Measurements from ENCODE around the gene CHRM5.

CHRM5 gene, protein sequence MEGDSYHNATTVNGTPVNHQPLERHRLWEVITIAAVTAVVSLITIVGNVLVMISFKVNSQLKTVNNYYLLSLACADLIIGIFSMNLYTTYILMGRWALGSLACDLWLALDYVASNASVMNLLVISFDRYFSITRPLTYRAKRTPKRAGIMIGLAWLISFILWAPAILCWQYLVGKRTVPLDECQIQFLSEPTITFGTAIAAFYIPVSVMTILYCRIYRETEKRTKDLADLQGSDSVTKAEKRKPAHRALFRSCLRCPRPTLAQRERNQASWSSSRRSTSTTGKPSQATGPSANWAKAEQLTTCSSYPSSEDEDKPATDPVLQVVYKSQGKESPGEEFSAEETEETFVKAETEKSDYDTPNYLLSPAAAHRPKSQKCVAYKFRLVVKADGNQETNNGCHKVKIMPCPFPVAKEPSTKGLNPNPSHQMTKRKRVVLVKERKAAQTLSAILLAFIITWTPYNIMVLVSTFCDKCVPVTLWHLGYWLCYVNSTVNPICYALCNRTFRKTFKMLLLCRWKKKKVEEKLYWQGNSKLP

GRCh38 chr15:33968224-33968623, at the start of gene CHRM5:
CHRM5 (plus strand) TSS chr15:33968497; CDS start chr15:34062718, 94,221 bp downstream.
- no peak for DNase-seq (ENCODE audit: low read depth in 4 of 4, low spot score in 1 of 4)

- no peak for DNase-seq (ENCODE audit: low read depth in 4 of 4, low spot score in 1 of 4)
Observed at GRCh38 chr15:33923446-33923845, 44.9 kb upstream of the CHRM5 start.

- DNase-seq (ENCODE audit: low read depth in 4 of 4, low spot score in 1 of 4), result no peak
Observed at GRCh38 chr15:33926260-33926659, 42.0 kb upstream of the CHRM5 start.

DNA sequence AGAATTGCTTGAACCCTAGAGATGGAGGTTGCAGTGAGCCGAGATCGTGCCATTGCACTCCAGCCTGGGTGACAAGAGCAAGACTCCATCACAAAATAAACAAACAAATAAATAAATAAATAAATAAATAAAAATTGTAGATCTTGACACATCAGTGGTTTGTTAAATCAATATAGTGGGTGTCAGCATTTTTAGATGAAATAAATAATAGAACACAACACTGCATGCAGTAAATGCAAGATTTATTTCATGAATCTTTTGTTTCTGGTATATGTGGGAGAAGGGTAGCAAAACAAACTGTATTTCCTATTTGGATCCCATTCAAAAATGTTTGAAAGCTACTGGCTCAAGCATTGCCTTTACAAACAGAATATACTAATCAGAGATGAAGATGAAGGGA, 35.6 kb upstream of the CHRM5 start:
- DNase-seq (ENCODE audit: low read depth in 4 of 4, low spot score in 1 of 4), result no peak

DNA sequence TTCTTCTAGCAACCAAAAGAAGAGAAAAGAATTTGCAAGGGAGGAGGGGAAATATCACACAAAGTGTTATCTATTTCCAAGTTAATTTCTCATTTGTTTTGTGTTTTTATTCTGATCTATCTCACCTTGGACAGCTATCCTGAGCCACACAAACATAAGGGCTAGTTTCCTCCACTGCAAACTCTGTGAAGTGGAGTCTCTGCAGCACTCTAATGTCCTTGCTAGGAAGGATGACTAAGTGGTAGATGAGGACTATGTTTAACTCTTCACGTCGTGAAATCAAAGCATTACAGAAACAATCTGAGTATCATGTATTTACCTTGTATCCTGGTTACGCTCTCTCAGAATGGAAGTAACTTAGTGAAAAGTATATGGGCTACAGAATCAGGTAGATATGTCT, 33.9 kb upstream of the CHRM5 start:
- DNase-seq (ENCODE audit: low read depth in 4 of 4, low spot score in 1 of 4), result no peak

- no peak for DNase-seq (ENCODE audit: low read depth in 4 of 4, low spot score in 1 of 4)
Observed at GRCh38 chr15:33934921-33935320, 33.4 kb upstream of the CHRM5 start.

DNA sequence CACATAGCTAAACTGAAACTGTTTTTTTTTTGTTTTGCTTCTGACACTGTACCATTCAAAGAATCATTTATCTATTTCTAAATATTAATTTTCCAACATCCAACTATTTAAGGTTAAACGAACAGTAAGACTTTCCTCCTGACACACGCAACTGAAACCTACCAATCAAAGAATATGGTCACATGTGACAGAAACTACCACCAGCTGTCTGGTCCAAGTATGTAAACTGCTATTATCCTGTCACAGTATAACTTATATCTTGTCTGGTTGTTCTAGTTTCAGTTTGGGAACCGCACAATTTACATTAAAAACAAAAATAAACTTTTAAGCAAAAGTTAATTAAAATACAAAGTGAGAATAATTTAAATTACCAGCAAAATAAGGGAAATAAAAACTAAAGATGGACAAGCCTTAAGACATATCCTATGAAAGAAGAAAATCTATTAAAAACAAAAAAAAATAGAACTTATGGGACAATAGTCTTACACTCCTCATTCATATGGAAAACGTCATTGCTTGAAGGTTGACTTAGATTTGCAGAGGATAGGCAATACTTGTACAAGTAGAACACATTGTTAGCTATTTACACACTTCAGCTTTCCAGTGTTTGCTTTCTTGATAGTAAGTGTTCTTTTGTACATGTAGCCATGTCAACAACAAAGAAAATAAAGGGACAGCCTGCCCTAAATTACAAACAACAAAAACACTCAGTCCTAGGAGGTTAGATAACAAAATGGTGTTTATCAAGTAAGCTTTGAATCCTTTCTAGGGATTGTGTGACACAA, 26.8 kb upstream of the CHRM5 start:
- no peak for DNase-seq (ENCODE audit: low read depth in 4 of 4, low spot score in 1 of 4)

- DNase-seq (ENCODE audit: low read depth in 4 of 4, low spot score in 1 of 4), result no peak
Observed at GRCh38 chr15:33946152-33946551, 22.1 kb upstream of the CHRM5 start.

DNA sequence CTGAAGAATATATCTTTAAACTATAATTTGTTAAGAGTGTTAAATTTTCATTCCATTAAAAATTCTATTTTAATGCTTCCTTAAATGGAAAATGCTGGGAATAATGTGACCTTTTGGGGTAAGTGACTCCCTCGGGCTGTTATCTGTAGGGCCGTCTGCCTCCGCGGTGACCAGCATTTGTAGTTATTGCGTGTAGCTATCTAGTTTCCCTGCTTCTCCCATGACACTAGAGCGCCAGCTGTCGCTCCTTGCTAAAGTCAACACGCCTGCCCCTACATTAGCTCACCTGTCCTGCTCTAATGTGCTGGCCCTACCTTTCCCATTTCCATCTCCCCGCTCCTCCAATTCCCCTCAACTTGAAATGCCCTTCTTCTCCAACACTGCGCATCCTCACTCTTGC, 12.4 kb upstream of the CHRM5 start:
- DNase-seq (ENCODE audit: low read depth in 4 of 4, low spot score in 1 of 4), result no peak

GRCh38 chr15:33956397-33956796, 11.9 kb upstream of the CHRM5 start:
- no peak for DNase-seq (ENCODE audit: low read depth in 4 of 4, low spot score in 1 of 4)

- no peak for DNase-seq (ENCODE audit: low read depth in 4 of 4, low spot score in 1 of 4)
Observed at GRCh38 chr15:33959844-33960548, 8.3 kb upstream of the CHRM5 start.

- DNase-seq (ENCODE audit: low read depth in 4 of 4, low spot score in 1 of 4), result no peak
Observed at GRCh38 chr15:33960549-33960935, 7.8 kb upstream of the CHRM5 start.

GRCh38 chr15:33963831-33964664, 4.2 kb upstream of the CHRM5 start:
- DNase-seq (ENCODE audit: low read depth in 4 of 4, low spot score in 1 of 4), result no peak

DNA sequence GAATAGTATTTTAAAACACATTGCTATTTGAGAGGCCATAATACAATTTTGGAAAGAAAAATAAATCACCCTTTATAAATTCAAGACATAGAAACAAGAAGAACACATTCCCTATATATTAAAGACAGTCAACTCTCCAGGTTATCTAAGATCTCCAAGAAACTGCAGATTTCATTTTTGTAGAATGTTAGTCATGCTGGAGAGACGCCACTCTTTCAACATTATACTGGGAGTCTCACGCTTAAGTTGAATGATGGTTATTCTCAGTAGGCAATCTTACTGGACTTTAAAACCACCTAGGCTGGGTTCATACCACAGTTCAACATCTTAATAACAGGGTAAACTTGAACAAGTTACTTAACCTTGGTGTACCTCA, 3.6 kb upstream of the CHRM5 start:
- no peak for DNase-seq (ENCODE audit: low read depth in 4 of 4, low spot score in 1 of 4)

GRCh38 chr15:33968821-33969220, 524 bp downstream of the CHRM5 start:
- no peak for DNase-seq (ENCODE audit: low read depth in 4 of 4, low spot score in 1 of 4)

GRCh38 chr15:33971811-33972210, 3.5 kb downstream of the CHRM5 start:
- DNase-seq (ENCODE audit: low read depth in 4 of 4, low spot score in 1 of 4), result no peak

- DNase-seq (ENCODE audit: low read depth in 4 of 4, low spot score in 1 of 4), result no peak
Observed at GRCh38 chr15:33975022-33975565, 6.8 kb downstream of the CHRM5 start.

GRCh38 chr15:33980159-33980558, 11.9 kb downstream of the CHRM5 start:
- no peak for DNase-seq (ENCODE audit: low read depth in 4 of 4, low spot score in 1 of 4)

DNA sequence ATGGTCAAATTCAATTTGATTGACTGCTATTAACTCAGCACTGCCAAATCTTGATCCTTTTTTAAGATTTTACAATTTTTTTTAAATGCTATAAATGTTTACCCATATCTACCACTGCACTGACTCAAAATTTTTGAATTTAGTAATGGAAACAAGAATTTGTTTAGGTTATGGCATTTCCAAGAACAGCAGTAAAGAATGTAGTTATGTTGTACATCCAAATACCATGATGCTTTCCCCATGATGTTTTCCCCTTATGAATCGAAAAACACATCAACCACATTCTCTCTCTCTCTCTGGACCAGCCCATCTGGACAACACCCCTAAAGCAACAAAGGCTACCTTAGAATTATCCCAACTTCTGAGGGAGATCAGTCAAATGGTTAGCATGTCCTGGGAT, 14.2 kb downstream of the CHRM5 start:
- DNase-seq (ENCODE audit: low read depth in 4 of 4, low spot score in 1 of 4), result no peak

- no peak for DNase-seq (ENCODE audit: low read depth in 4 of 4, low spot score in 1 of 4)
Observed at GRCh38 chr15:33985287-33985686, 17.0 kb downstream of the CHRM5 start.

All from stimulated activated CD4-positive, alpha-beta T cell treated with anti-CD3 and anti-CD28 coated beads, Interleukin-1b, Interleukin-23, amount 100 ng/mL, for 24 hours (primary cell).